ENCODE data around the gene TBL3.

DNA sequence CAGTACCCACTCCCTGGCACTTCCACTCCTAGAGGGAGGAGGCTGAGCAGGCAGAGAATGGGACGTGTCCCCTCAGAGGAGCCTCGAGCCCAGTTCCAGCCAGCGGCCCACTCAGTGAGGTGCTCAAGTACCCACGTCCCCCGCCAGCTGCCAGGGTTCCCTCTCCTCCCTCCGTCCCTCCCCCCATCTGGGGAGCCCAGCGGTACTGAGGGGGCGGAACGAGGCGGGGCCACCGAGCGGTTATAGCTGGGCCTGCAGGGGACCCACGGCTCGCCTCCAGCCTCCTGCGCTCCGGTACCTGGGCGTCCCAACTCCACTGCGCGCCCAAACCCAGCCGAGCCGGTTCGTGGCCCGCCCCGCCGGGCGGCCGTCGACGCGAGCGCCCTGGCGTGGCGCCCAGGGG lies 47.7 kb downstream of the TBL3 start, which contains the start of gene NPW:
- TF ChIP-seq CTCF (conservative IDR thresholded peaks at IDR 0.05; ENCODE audit: low read length) (no peak), EZH2phosphoT487 (IDR thresholded peaks at IDR 0.05; ENCODE audit: borderline replicate concordance) (no peak)
